Mesenchymal stem cell (in vitro differentiated cells and primary cell): ENCODE data around the gene TMEM233.

Experiments used
- DNase-seq: peaks from one replicate; pipeline ENCODE4 v3.0.0-alpha.2; 2013
- H2AFZ ChIP-seq: one replicate; pipeline ENCODE4 v1.6.1; 2013; ENCODE audit warnings: low read depth, mild to moderate bottlenecking, control low read depth, inconsistent platforms, low read length, moderate library complexity
- H2AK5ac ChIP-seq: 2 replicates; pipeline ENCODE4 v1.6.1; 2013; ENCODE audit warnings: low read length, moderate library complexity, mild to moderate bottlenecking, inconsistent platforms; ENCODE audit not compliant: severe bottlenecking
- H2BK120ac ChIP-seq: one replicate; pipeline ENCODE4 v1.6.1; 2013; ENCODE audit warnings: low read depth, mild to moderate bottlenecking, inconsistent platforms, low read length, moderate library complexity
- H2BK12ac ChIP-seq, 2 experiments: one replicate each; pipeline ENCODE4 v1.6.1; 2013; ENCODE audit warnings: inconsistent platforms in 2 of 2, low read length in 2 of 2, mild to moderate bottlenecking in 2 of 2, moderate library complexity in 2 of 2, control low read depth in 1 of 2
- H2BK15ac ChIP-seq: one replicate; pipeline ENCODE4 v1.6.1; 2013; ENCODE audit warnings: mild to moderate bottlenecking, low read depth, inconsistent platforms; ENCODE audit not compliant: poor library complexity, severe bottlenecking
- H2BK5ac ChIP-seq: 2 replicates; pipeline ENCODE4 v1.6.1; 2013; ENCODE audit warnings: low read depth, mild to moderate bottlenecking, low read length, control low read depth, inconsistent platforms; ENCODE audit not compliant: poor library complexity, severe bottlenecking
- H3K14ac ChIP-seq, 2 experiments: one replicate each; pipeline ENCODE4 v1.6.1; 2013; ENCODE audit warnings: inconsistent platforms in 2 of 2, low read length in 2 of 2, control low read depth in 1 of 2, mild to moderate bottlenecking in 1 of 2, moderate library complexity in 1 of 2
- H3K18ac ChIP-seq, 2 experiments: one replicate each; pipeline ENCODE4 v1.6.1; 2013; ENCODE audit warnings: inconsistent platforms in 2 of 2, low read length in 2 of 2, control low read depth in 1 of 2, low read depth in 1 of 2, mild to moderate bottlenecking in 1 of 2
- H3K23ac ChIP-seq, 2 experiments: one replicate each; pipeline ENCODE4 v1.6.1; 2013; ENCODE audit warnings: inconsistent platforms in 2 of 2, low read length in 2 of 2, mild to moderate bottlenecking in 2 of 2, moderate library complexity in 2 of 2, control low read depth in 1 of 2
- H3K27ac ChIP-seq: 2 replicates; pipeline ENCODE4 v1.5.1; 2013; ENCODE audit warnings: mild to moderate bottlenecking, moderate library complexity, low read length, control low read depth, inconsistent platforms; ENCODE audit not compliant: poor library complexity, severe bottlenecking
- H3K27me3 ChIP-seq, 2 experiments: 2 replicates each; pipeline versions ENCODE4 v1.6.1 to v1.7.0; 2013; ENCODE audit warnings: low read length in 2 of 2, mild to moderate bottlenecking in 2 of 2, moderate library complexity in 2 of 2, control low read depth in 1 of 2, inconsistent platforms in 1 of 2; ENCODE audit not compliant: control insufficient read depth in 1 of 2, insufficient read depth in 1 of 2
- H3K36me3 ChIP-seq, 2 experiments: 2 replicates each; pipeline versions ENCODE4 v1.6.1 to v1.7.0; 2013; ENCODE audit warnings: low read length in 2 of 2, control low read depth in 1 of 2, inconsistent platforms in 1 of 2, low read depth in 1 of 2, mild to moderate bottlenecking in 1 of 2; ENCODE audit not compliant: insufficient read depth in 2 of 2, control insufficient read depth in 1 of 2
- H3K4ac ChIP-seq, 2 experiments: one replicate each; pipeline ENCODE4 v1.6.1; 2013; ENCODE audit warnings: inconsistent platforms in 2 of 2, low read length in 2 of 2, mild to moderate bottlenecking in 2 of 2, moderate library complexity in 2 of 2, control low read depth in 1 of 2, low read depth in 1 of 2
- H3K4me1 ChIP-seq: 2 replicates; pipeline ENCODE4 v1.6.1; 2013; ENCODE audit warnings: low read depth, low read length, control low read depth; ENCODE audit not compliant: control insufficient read depth, insufficient read depth
- H3K4me2 ChIP-seq: 2 replicates; pipeline ENCODE4 v1.6.1; 2013; ENCODE audit warnings: low read length, mild to moderate bottlenecking, inconsistent platforms; ENCODE audit not compliant: poor library complexity, severe bottlenecking
- H3K4me3 ChIP-seq, 2 experiments: 2 replicates each; pipeline versions ENCODE4 v1.5.1 to v1.7.0; 2013; ENCODE audit warnings: low read length in 2 of 2, mild to moderate bottlenecking in 2 of 2, control low read depth in 1 of 2, low read depth in 1 of 2; ENCODE audit not compliant: insufficient read depth in 1 of 2
- H3K79me1 ChIP-seq: replicated peaks from 2 replicates; pipeline ENCODE4 v1.6.1; 2013; ENCODE audit warnings: mild to moderate bottlenecking, control low read depth, low read length, inconsistent platforms; ENCODE audit not compliant: poor library complexity, severe bottlenecking
- H3K9ac ChIP-seq: 2 replicates; pipeline ENCODE4 v1.7.0; 2013; ENCODE audit warnings: mild to moderate bottlenecking, low read length, moderate library complexity
- H3K9me3 ChIP-seq: 2 replicates; pipeline ENCODE4 v1.7.0; 2013; ENCODE audit warnings: mild to moderate bottlenecking, low read length; ENCODE audit not compliant: control insufficient read depth
- H4K8ac ChIP-seq: one replicate; pipeline ENCODE4 v1.6.1; 2013; ENCODE audit warnings: inconsistent platforms, mild to moderate bottlenecking, low read length, moderate library complexity
- H4K91ac ChIP-seq: one replicate; pipeline ENCODE4 v1.6.1; 2013; ENCODE audit warnings: mild to moderate bottlenecking, low read length, inconsistent platforms
- WGBS: methylation state at CpG from one replicate; pipeline ENCODE4 v1.1.7; 2013; ENCODE audit warnings: mixed read lengths; 5-methylcytosine and 5-hydroxymethylcytosine counted together

TMEM233 gene

DNA sequence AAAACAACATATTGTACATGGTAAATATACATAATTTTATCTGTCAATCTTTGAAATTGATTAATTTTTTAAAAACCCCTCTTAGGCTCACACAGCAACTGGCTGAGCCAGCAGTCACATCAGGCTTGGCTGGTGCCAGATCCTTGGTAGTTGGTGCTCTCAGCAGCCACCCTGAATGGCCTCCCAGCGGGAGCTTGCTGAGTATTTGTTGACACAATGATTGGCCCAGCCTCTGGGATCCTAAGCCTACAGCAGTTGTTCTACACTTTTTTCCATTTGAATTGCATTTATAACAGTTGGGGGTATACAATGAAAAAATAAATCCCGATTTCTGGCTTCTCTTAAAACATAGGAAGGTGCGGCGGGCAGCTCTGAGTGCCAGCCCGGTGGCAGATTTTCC is 85.5 kb downstream of the TMEM233 start:
- WGBS: 98% methylated on average over 5 of the region's 5 CpGs

DNA sequence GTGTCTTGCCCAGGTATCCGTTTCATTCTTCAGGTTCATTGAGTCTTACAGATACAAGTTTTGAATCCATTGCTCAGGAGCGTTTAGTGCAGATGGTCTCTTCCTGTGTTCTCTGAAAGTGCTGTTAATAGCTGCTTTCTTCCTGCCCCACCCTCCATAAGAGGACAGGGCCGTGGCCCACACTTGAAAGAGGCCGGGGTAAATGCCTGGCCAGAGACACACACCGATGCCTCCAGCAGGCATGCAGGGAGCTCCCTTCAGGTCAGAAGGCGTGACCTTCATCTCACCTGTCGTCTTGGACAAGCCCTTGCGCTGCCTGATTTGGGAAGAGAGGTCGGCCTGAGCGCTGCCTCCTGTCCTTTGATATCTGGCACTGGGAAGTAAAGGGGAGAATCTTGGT is 85.9 kb downstream of the TMEM233 start:
- no peak overlapping the region for H2AK5ac ChIP-seq
- no peaks in the 10 kb centered on the region for H3K27me3 ChIP-seq
- H3K79me1 ChIP-seq: peaks cover 33% of the 10 kb centered on the region
- H3K18ac ChIP-seq: no peak overlapping the region
- WGBS: 92% methylated on average over 10 of the region's 10 CpGs
- H3K23ac ChIP-seq: no peak overlapping the region
- no peak overlapping the region for H4K8ac ChIP-seq
- no peak overlapping the region for H3K4me2 ChIP-seq
- H4K91ac ChIP-seq: no peak overlapping the region
- no peaks in the 10 kb centered on the region for H3K9me3 ChIP-seq
- H3K9ac ChIP-seq: no peak overlapping the region
- H3K4ac ChIP-seq: no peak overlapping the region
- no peak overlapping the region for H2BK120ac ChIP-seq
- peaks cover 15% of the 10 kb centered on the region for H3K4me1 ChIP-seq
- no peak overlapping the region for H2BK15ac ChIP-seq
- DNase-seq: no peak
- H2AFZ ChIP-seq: no peak overlapping the region
- H2BK5ac ChIP-seq: no peak overlapping the region
- H3K14ac ChIP-seq: no peak overlapping the region
- H3K27ac ChIP-seq: no peak overlapping the region
- H3K4me3 ChIP-seq: no peak overlapping the region
- H3K36me3 ChIP-seq: peaks cover 59 to 77% of the 10 kb centered on the region in 2 experiments
- H2BK12ac ChIP-seq: no peak overlapping the region

More for the DNA sequence above, 85.5 kb downstream of the TMEM233 start:
- no peak overlapping the region for H2BK120ac ChIP-seq
- H3K4me3 ChIP-seq: no peak overlapping the region
- H2AK5ac ChIP-seq: no peak overlapping the region
- peaks cover 61 to 81% of the 10 kb centered on the region in 2 experiments for H3K36me3 ChIP-seq
- no peak overlapping the region for H2BK5ac ChIP-seq
- H3K23ac ChIP-seq: no peak overlapping the region
- peaks cover 37% of the 10 kb centered on the region for H3K79me1 ChIP-seq
- no peak overlapping the region for H2AFZ ChIP-seq
- H3K4me2 ChIP-seq: no peak overlapping the region
- H3K14ac ChIP-seq: no peak overlapping the region
- no peaks in the 10 kb centered on the region for H3K9me3 ChIP-seq
- H4K91ac ChIP-seq: no peak overlapping the region
- no peak overlapping the region for H2BK15ac ChIP-seq
- no peak overlapping the region for H4K8ac ChIP-seq
- no peak overlapping the region for H3K4ac ChIP-seq
- DNase-seq: no peak
- H3K27me3 ChIP-seq: no peaks in the 10 kb centered on the region
- H2BK12ac ChIP-seq: no peak overlapping the region
- H3K4me1 ChIP-seq: peaks cover 13% of the 10 kb centered on the region
- no peak overlapping the region for H3K27ac ChIP-seq
- no peak overlapping the region for H3K18ac ChIP-seq
- no peak overlapping the region for H3K9ac ChIP-seq

DNA sequence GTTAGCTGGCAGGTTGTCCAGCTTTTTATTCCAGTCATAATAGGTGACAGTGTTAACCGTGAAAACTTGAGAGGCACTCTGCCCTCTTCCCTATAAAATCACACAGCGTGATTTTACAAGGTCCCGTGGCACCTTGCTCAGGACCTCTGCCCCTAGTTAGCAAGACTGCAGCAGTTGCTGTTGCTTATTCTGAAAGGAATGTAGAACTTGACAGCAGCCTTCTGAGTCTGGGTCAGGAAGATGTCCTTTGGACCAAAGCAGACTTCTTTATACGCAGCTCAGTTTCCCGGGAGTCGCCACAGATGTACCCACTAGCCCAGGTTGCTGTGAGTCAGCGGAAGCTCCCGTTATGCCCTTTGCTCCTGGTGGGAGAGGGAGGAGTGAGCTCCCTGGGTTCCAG is 87.5 kb downstream of the TMEM233 start:
- no peak overlapping the region for H2AFZ ChIP-seq

DNA sequence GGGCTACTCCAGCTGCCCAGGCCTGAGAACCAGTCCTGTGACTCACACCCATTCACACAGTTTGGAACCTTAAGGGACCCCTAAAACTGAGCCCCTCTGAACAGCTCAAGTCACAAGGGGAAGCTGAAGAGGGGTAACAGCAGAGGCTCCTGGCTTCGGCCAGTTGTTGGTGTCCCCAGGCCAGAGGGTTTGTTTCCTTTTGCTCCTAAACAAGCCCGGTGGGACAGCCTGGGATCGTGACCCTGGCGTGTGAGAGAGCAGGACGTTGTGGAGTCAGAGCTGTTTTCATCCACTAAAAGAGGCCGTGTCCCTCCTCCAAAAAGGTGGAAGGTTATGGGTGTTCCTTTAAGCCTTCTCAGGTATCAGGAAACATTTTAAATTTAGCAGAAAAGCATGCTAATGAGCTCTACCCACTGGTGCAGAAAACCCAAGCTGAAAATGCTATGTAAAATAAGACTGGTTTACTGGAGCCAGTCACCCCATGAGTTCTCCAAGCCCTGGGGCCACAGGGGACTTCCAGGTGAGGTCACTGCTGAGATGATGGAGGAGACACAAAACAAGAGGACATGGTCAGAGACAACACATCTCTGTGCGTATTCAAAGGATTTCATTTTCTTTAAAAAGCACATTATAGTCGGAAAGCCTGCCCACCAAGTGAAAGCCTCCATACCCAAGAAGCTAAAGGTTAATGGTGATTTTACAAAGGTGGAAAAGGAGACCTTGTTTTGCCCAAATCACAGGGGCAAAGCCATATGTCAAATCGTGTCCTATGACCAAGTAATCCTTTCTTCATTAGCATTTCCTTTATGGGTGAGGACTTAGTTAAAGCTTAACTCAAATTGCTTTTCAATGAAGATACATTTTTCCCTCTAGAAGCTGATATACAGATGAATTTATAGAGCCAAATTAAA is 88.4 kb downstream of the TMEM233 start:
- Histone ChIP-seq H3K4me3 (no peak overlapping the region), H3K27me3 (no peaks in the 10 kb centered on the region), H2BK5ac (no peak overlapping the region), H3K9me3 (no peaks in the 10 kb centered on the region), H3K18ac (no peak overlapping the region), H2BK120ac (no peak overlapping the region), H3K4ac (no peak overlapping the region), H4K8ac (no peak overlapping the region), H3K4me2 (no peak overlapping the region), H3K23ac (no peak overlapping the region), H3K27ac (no peak overlapping the region), H3K4me1 (peaks cover 18% of the 10 kb centered on the region), H3K79me1 (peaks cover 19% of the 10 kb centered on the region), H2BK15ac (no peak overlapping the region), H3K36me3 (peaks cover 43 to 56% of the 10 kb centered on the region in 2 experiments), H3K9ac (no peak overlapping the region), H4K91ac (no peak overlapping the region), H2AFZ (no peak overlapping the region), H3K14ac (no peak overlapping the region), H2AK5ac (no peak overlapping the region), H2BK12ac (no peak overlapping the region)
- DNase-seq: no peak
- WGBS: 74% methylated on average over 6 of the region's 9 CpGs

More for the DNA sequence above, 87.5 kb downstream of the TMEM233 start:
- no peak for DNase-seq
- no peak overlapping the region for H3K9ac ChIP-seq
- no peak overlapping the region for H3K23ac ChIP-seq
- H3K79me1 ChIP-seq: peaks cover 25% of the 10 kb centered on the region
- H2BK12ac ChIP-seq: no peak overlapping the region
- H3K4me1 ChIP-seq: peaks cover 15% of the 10 kb centered on the region
- no peaks in the 10 kb centered on the region for H3K27me3 ChIP-seq
- H2BK5ac ChIP-seq: no peak overlapping the region
- 90% methylated on average over 8 of the region's 8 CpGs for WGBS
- H3K9me3 ChIP-seq: no peaks in the 10 kb centered on the region
- H3K4ac ChIP-seq: no peak overlapping the region
- H3K4me3 ChIP-seq: no peak overlapping the region
- no peak overlapping the region for H3K18ac ChIP-seq
- no peak overlapping the region for H4K8ac ChIP-seq
- H2BK120ac ChIP-seq: no peak overlapping the region
- no peak overlapping the region for H3K14ac ChIP-seq
- no peak overlapping the region for H4K91ac ChIP-seq
- no peak overlapping the region for H3K27ac ChIP-seq
- H2BK15ac ChIP-seq: no peak overlapping the region
- H3K36me3 ChIP-seq: peaks cover 46 to 60% of the 10 kb centered on the region in 2 experiments
- H2AK5ac ChIP-seq: no peak overlapping the region
- no peak overlapping the region for H3K4me2 ChIP-seq
